Measurements from ENCODE around the gene GLTP.

The GLTP gene

DNA sequence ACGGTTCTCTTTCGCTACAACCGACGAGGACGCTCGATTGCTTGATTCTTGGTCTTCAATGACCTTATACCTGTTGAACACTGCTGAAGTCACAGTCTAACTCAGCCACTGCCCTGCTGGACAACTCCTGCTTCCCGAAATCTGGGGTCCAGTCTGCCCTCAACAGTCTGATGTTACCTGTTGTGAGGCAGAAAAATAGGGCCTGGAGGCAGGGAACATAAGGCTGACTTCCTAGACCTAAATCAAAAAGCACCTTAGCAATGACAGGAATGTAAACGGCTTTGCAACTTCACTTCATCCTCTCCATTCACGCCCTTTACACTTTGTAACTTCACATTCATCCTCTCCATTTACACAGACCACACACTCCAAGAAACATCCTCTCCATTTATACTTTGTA is 597 bp upstream of the GLTP start:
- peak overlapping the region; percentile 92 for H2AFZ ChIP-seq (ENCODE audit: low read depth, low read length, severe bottlenecking)
- no peaks in the 10 kb centered on the region for H3F3A ChIP-seq (ENCODE audit: insufficient read depth)
- H3K79me2 ChIP-seq (ENCODE audit: insufficient read depth, low read length): no peaks in the 10 kb centered on the region
- no peaks in the 10 kb centered on the region for H3K9me3 ChIP-seq (ENCODE audit: insufficient read depth, low read length)
- peak overlapping the region; percentile 63 for H3K9ac ChIP-seq (ENCODE audit: low read length)
- no peaks in the 10 kb centered on the region for H4K20me1 ChIP-seq (ENCODE audit: low read depth, low read length)
- H3K4me3 ChIP-seq (ENCODE audit: insufficient read depth, low read length, poor library complexity, severe bottlenecking): peak overlapping the region; percentile 66
- no peaks in the 10 kb centered on the region for H3K9me2 ChIP-seq (replicated peaks; ENCODE audit: insufficient read depth, low read length)
- peak overlapping the region; percentile 81 for H3K4me2 ChIP-seq (ENCODE audit: low read depth, low read length, poor library complexity, severe bottlenecking)
- no peak overlapping the region for H3K27ac ChIP-seq (ENCODE audit: low read depth, low read length)
- no peaks in the 10 kb centered on the region for H3K27me3 ChIP-seq (ENCODE audit: low read length)
- H3K36me3 ChIP-seq (ENCODE audit: low read length): no peaks in the 10 kb centered on the region
- no peak for TF ChIP-seq EZH2phosphoT487 (conservative IDR thresholded peaks at IDR 0.05; ENCODE audit: low read length)
- TF ChIP-seq, protein P1, sequence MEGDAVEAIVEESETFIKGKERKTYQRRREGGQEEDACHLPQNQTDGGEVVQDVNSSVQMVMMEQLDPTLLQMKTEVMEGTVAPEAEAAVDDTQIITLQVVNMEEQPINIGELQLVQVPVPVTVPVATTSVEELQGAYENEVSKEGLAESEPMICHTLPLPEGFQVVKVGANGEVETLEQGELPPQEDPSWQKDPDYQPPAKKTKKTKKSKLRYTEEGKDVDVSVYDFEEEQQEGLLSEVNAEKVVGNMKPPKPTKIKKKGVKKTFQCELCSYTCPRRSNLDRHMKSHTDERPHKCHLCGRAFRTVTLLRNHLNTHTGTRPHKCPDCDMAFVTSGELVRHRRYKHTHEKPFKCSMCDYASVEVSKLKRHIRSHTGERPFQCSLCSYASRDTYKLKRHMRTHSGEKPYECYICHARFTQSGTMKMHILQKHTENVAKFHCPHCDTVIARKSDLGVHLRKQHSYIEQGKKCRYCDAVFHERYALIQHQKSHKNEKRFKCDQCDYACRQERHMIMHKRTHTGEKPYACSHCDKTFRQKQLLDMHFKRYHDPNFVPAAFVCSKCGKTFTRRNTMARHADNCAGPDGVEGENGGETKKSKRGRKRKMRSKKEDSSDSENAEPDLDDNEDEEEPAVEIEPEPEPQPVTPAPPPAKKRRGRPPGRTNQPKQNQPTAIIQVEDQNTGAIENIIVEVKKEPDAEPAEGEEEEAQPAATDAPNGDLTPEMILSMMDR (IDR thresholded peaks at IDR 0.05; ENCODE audit: insufficient read depth, low read length, poor library complexity, severe bottlenecking): no peak

DNA sequence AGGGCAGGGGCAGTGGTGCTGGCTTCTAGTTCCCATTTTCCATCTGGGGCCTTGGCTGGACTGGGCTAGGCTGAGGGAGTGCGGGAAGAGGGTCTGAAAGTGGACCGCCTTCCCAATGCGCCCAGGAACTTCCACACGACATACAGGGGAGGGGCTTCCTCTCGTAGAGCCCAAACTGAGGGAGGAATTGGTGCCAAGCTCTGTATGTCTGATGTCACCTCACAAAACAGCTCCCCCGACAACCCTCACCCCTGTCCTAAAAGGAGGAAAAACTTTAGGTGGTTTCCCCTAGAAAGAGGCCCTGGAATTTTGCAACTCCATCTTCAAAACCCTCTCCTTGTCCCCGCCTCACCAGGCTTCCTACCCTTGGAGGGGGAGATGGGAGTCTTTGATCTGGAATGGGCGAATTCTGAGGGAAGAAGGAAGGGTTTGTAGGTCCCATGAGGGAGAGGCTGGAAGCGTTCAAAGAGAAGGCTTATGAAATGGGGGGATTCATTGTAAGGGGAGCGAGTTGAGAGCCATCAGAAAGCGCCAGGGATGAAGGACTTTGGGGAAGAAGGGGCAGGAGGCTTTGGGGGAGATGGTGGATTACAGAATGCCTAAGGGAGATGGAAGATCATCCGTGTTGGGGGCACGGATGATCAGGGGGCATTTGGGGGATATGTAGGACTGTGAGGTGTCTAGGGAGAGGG is 844 bp downstream of the GLTP start:
- H2AFZ ChIP-seq (ENCODE audit: low read depth, low read length, severe bottlenecking): peak overlapping the region; percentile 93
- peak overlapping the region; percentile 94 for H3K4me2 ChIP-seq (ENCODE audit: low read depth, low read length, poor library complexity, severe bottlenecking)
- peak overlapping the region; percentile 68 for H3K4me3 ChIP-seq (ENCODE audit: insufficient read depth, low read length, poor library complexity, severe bottlenecking)
- no peak overlapping the region for H3K27ac ChIP-seq (ENCODE audit: low read depth, low read length)
- no peaks in the 10 kb centered on the region for H3K79me2 ChIP-seq (ENCODE audit: insufficient read depth, low read length)
- no peaks in the 10 kb centered on the region for H3K36me3 ChIP-seq (ENCODE audit: low read length)
- H3K9me3 ChIP-seq (ENCODE audit: insufficient read depth, low read length): no peaks in the 10 kb centered on the region
- H3K9ac ChIP-seq (ENCODE audit: low read length): peak overlapping the region; percentile 86
- TF ChIP-seq, protein P1 (IDR thresholded peaks at IDR 0.05; ENCODE audit: insufficient read depth, low read length, poor library complexity, severe bottlenecking): no peak
- no peak for TF ChIP-seq EZH2phosphoT487 (conservative IDR thresholded peaks at IDR 0.05; ENCODE audit: low read length)
- H3K9me2 ChIP-seq (replicated peaks; ENCODE audit: insufficient read depth, low read length): no peaks in the 10 kb centered on the region
- no peaks in the 10 kb centered on the region for H3K27me3 ChIP-seq (ENCODE audit: low read length)
- H3F3A ChIP-seq (ENCODE audit: insufficient read depth): no peaks in the 10 kb centered on the region
- no peaks in the 10 kb centered on the region for H4K20me1 ChIP-seq (ENCODE audit: low read depth, low read length)

DNA sequence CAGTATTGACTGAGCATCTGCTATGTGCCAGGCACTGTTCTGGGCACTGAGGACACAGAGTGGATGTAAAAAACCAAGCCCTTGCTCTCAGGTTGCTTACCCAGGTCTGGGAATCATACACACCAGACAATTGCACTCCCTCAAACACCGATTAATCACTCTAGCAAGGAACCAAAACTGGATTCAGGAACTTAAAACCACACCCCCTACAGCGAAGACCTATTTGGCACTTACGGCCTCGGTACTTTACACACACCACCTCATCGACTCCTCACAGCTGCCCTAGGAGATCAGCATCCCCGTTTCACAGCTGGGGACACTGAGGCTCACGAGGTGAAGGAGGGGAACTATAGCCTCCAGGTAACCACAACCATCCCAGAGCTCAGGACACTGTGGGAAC is 1.6 kb downstream of the GLTP start:
- Histone ChIP-seq H3K9ac (ENCODE audit: low read length) (no peak overlapping the region), H3K4me2 (ENCODE audit: low read depth, low read length, poor library complexity, severe bottlenecking) (no peak overlapping the region), H3K9me2 (replicated peaks; ENCODE audit: insufficient read depth, low read length) (no peaks in the 10 kb centered on the region), H2AFZ (ENCODE audit: low read depth, low read length, severe bottlenecking) (no peak overlapping the region), H4K20me1 (ENCODE audit: low read depth, low read length) (no peaks in the 10 kb centered on the region), H3K36me3 (ENCODE audit: low read length) (no peaks in the 10 kb centered on the region), H3K4me3 (ENCODE audit: insufficient read depth, low read length, poor library complexity, severe bottlenecking) (no peak overlapping the region), H3K79me2 (ENCODE audit: insufficient read depth, low read length) (no peaks in the 10 kb centered on the region), H3K9me3 (ENCODE audit: insufficient read depth, low read length) (no peaks in the 10 kb centered on the region), H3K27ac (ENCODE audit: low read depth, low read length) (no peak overlapping the region), H3K27me3 (ENCODE audit: low read length) (no peaks in the 10 kb centered on the region), H3F3A (ENCODE audit: insufficient read depth) (no peaks in the 10 kb centered on the region)
- TF ChIP-seq, protein P1 (IDR thresholded peaks at IDR 0.05; ENCODE audit: insufficient read depth, low read length, poor library complexity, severe bottlenecking): no peak
- no peak for TF ChIP-seq EZH2phosphoT487 (conservative IDR thresholded peaks at IDR 0.05; ENCODE audit: low read length)
